Body of pancreas (tissue), 4 donors: ENCODE data around the gene PIP5KL1.

Experiments
- POLR2A ChIP-seq, 3 donors: fragments of 450-650 bp; IDR thresholded peaks; one replicate each; pipeline ENCODE4 v1.6.1; 2016; ENCODE audit warnings: antibody characterized with exemption in 3 of 3, mild to moderate bottlenecking in 2 of 3
- TF ChIP-seq, protein P1 (sequence below), 7 experiments: fragments of 450-650 bp in 4 of 7; fragments of 200-600 bp in 3 of 7; sonication (generic) in 3 of 7; IDR thresholded peaks; one replicate each; pipeline ENCODE4 v1.5.1; 2016 to 2019; ENCODE audit warnings: antibody characterized with exemption in 7 of 7

GRCh38 chr9:127972236-127972871 lies 41.8 kb upstream of the PIP5KL1 start:
- no peak for TF ChIP-seq POLR2A (IDR thresholded peaks at IDR 0.05)
- TF ChIP-seq, protein P1, sequence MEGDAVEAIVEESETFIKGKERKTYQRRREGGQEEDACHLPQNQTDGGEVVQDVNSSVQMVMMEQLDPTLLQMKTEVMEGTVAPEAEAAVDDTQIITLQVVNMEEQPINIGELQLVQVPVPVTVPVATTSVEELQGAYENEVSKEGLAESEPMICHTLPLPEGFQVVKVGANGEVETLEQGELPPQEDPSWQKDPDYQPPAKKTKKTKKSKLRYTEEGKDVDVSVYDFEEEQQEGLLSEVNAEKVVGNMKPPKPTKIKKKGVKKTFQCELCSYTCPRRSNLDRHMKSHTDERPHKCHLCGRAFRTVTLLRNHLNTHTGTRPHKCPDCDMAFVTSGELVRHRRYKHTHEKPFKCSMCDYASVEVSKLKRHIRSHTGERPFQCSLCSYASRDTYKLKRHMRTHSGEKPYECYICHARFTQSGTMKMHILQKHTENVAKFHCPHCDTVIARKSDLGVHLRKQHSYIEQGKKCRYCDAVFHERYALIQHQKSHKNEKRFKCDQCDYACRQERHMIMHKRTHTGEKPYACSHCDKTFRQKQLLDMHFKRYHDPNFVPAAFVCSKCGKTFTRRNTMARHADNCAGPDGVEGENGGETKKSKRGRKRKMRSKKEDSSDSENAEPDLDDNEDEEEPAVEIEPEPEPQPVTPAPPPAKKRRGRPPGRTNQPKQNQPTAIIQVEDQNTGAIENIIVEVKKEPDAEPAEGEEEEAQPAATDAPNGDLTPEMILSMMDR (IDR thresholded peaks at IDR 0.05): no peak
